WI38 (cell line): Measurements from ENCODE around the gene CIITA.

Experiments used
- H3K4me3 ChIP-seq: 2 replicates; pipeline ENCODE4 v1.5.1; 2011; ENCODE audit warnings: low read depth, mild to moderate bottlenecking, control low read depth, low read length
- TF ChIP-seq, protein P1 (sequence below): IDR thresholded peaks from 2 replicates; pipeline ENCODE4 v1.5.1; 2012; ENCODE audit warnings: low read depth, mild to moderate bottlenecking, control low read depth, low read length

Gene CIITA

DNA sequence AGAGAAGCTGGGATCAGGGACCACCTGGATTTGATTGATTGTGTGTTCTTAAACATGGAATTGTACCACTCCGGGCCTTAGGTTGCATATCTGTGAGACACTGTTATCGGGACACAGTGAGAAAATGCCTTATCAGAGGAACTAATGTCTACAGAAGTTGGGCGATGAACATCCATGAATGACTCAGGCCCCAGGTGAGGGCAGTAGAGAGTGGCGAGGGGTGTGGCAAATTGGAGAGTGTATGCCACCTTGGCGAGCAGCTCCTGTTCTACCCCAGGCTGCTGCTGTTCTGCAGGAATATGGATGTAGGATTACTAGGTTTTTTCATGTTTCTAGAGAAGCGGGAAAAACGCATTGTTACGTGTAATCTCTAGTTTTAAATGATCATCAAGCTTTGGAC is 106.2 kb downstream of the CIITA start:
- H3K4me3 ChIP-seq = no peak overlapping the region
- TF ChIP-seq, protein P1, sequence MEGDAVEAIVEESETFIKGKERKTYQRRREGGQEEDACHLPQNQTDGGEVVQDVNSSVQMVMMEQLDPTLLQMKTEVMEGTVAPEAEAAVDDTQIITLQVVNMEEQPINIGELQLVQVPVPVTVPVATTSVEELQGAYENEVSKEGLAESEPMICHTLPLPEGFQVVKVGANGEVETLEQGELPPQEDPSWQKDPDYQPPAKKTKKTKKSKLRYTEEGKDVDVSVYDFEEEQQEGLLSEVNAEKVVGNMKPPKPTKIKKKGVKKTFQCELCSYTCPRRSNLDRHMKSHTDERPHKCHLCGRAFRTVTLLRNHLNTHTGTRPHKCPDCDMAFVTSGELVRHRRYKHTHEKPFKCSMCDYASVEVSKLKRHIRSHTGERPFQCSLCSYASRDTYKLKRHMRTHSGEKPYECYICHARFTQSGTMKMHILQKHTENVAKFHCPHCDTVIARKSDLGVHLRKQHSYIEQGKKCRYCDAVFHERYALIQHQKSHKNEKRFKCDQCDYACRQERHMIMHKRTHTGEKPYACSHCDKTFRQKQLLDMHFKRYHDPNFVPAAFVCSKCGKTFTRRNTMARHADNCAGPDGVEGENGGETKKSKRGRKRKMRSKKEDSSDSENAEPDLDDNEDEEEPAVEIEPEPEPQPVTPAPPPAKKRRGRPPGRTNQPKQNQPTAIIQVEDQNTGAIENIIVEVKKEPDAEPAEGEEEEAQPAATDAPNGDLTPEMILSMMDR = no peak

DNA sequence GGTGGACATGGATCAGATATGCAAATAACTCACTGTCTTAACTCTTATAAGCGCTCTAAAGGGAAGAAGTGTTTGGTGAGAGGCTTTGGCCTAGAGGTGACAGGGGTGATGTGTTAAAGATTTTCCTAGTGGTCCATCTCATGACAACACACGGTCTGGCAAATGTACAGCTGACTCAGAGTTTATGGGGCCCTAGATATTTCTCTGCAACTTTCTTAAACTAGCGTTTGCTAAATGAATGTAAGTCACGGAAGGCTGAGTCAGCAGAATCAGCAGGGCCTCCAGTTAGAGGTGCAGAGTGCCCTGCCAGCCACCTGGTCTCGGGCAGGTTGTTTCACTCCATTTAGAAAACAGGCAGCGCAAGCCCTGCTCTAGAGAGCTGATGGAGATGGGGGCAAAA is 107.5 kb downstream of the CIITA start:
- TF ChIP-seq, protein P1 = no peak
- no peak overlapping the region for H3K4me3 ChIP-seq
